ENCODE data around the gene PLEKHH3. TPM values are rescaled to one million over a fixed set of nuclear protein-coding genes. Genes with fewer than 3 reads are reported as not detected.

Gene PLEKHH3
- 8.0 and 8.7 TPM in 2 replicates for polyA plus RNA-seq (2013)

GRCh38 chr17:42676424-42677011, at the start of gene PLEKHH3:
PLEKHH3 (minus strand) TSS chr17:42676994; CDS start chr17:42676563, 431 bp downstream.
- WGBS (ENCODE audit: extremely low coverage, insufficient coverage, insufficient read length): no CpG with 5 or more reads among the region's 51 CpGs

GRCh38 chr17:42725143-42725542, 48.3 kb upstream of the PLEKHH3 start:
- Histone ChIP-seq H3K27me3 (ENCODE audit: insufficient read depth, low read length) (no peaks in the 10 kb centered on the region), H2BK120ac (ENCODE audit: insufficient read depth, low read length, poor library complexity) (no peak overlapping the region), H4K91ac (ENCODE audit: low read depth, low read length) (no peak overlapping the region), H3K79me1 (ENCODE audit: low read length) (no peaks in the 10 kb centered on the region), H3K4me2 (ENCODE audit: low read length) (no peak overlapping the region), H3K4me1 (ENCODE audit: control insufficient read depth in 1 of 2, insufficient read depth in 2 of 2, low read length in 2 of 2) (no peaks in the 10 kb centered on the region), H2BK5ac (ENCODE audit: low read depth, low read length, poor library complexity) (no peak overlapping the region), H3K23ac (ENCODE audit: low read length) (no peak overlapping the region), H3K27ac (ENCODE audit: low read depth, low read length) (no peak overlapping the region), H2BK12ac (ENCODE audit: low read length) (no peak overlapping the region), H3K79me2 (ENCODE audit: control insufficient read depth, insufficient read depth, low read length, poor library complexity) (no peaks in the 10 kb centered on the region), H3K18ac (ENCODE audit: low read length) (no peak overlapping the region), H2AK5ac (ENCODE audit: low read length) (no peak overlapping the region), H2AFZ (ENCODE audit: insufficient read depth, low read length, poor library complexity) (no peak overlapping the region), H4K12ac (ENCODE audit: low read depth, low read length) (no peak overlapping the region), H4K8ac (ENCODE audit: low read depth, low read length) (no peak overlapping the region), H3K36me3 (ENCODE audit: control insufficient read depth in 1 of 2, insufficient read depth in 2 of 2, low read length in 2 of 2) (peaks cover 12 to 16% of the 10 kb centered on the region in 2 experiments), H3K9me3 (ENCODE audit: insufficient read depth, low read depth, low read length) (no peaks in the 10 kb centered on the region), H3K4ac (ENCODE audit: low read depth, low read length) (no peak overlapping the region), H3K14ac (ENCODE audit: low read length) (no peak overlapping the region), H3K9ac (ENCODE audit: low read length) (no peak overlapping the region), H3K4me3 (ENCODE audit: low read depth, low read length) (no peak overlapping the region)
- no CpG with 5 or more reads among the region's 6 CpGs for WGBS (ENCODE audit: extremely low coverage, insufficient coverage, insufficient read length)
- DNase-seq: no peak

More at GRCh38 chr17:42676424-42677011, at the start of gene PLEKHH3:
- Histone ChIP-seq H2BK12ac (ENCODE audit: low read length) (peak within 1 kb of the TSS; percentile 69), H2AFZ (ENCODE audit: insufficient read depth, low read length, poor library complexity) (peak within 1 kb of the TSS; percentile 67), H3K4me2 (ENCODE audit: low read length) (peak within 1 kb of the TSS; percentile 93), H3K79me1 (ENCODE audit: low read length) (peaks cover 32% of the 10 kb centered on the region), H3K27ac (ENCODE audit: low read depth, low read length) (peak within 1 kb of the TSS; percentile 96), H4K12ac (ENCODE audit: low read depth, low read length) (peak within 1 kb of the TSS; percentile 68), H3K27me3 (ENCODE audit: insufficient read depth, low read length) (peaks cover 8% of the 10 kb centered on the region), H3K18ac (ENCODE audit: low read length) (peak within 1 kb of the TSS; percentile 62), H3K9me3 (ENCODE audit: insufficient read depth, low read depth, low read length) (peaks cover 3% of the 10 kb centered on the region), H3K4me3 (ENCODE audit: low read depth, low read length) (peak within 1 kb of the TSS; percentile 85), H3K9ac (ENCODE audit: low read length) (peak within 1 kb of the TSS; percentile 60), H3K4me1 (ENCODE audit: control insufficient read depth in 1 of 2, insufficient read depth in 2 of 2, low read length in 2 of 2) (peaks cover 36 to 44% of the 10 kb centered on the region in 2 experiments), H2AK5ac (ENCODE audit: low read length) (peak within 1 kb of the TSS; percentile 70), H4K8ac (ENCODE audit: low read depth, low read length) (peak within 1 kb of the TSS; percentile 69), H3K4ac (ENCODE audit: low read depth, low read length) (peak within 1 kb of the TSS; percentile 5), H4K91ac (ENCODE audit: low read depth, low read length) (peak within 1 kb of the TSS; percentile 88), H3K36me3 (ENCODE audit: control insufficient read depth in 1 of 2, insufficient read depth in 2 of 2, low read length in 2 of 2) (peaks cover 10 to 12% of the 10 kb centered on the region in 2 experiments), H2BK5ac (ENCODE audit: low read depth, low read length, poor library complexity) (peak within 1 kb of the TSS; percentile 98), H3K14ac (ENCODE audit: low read length) (peak within 1 kb of the TSS; percentile 41), H3K23ac (ENCODE audit: low read length) (no peak within 1 kb of the TSS), H3K79me2 (ENCODE audit: control insufficient read depth, insufficient read depth, low read length, poor library complexity) (peaks cover 9% of the 10 kb centered on the region), H2BK120ac (ENCODE audit: insufficient read depth, low read length, poor library complexity) (peak within 1 kb of the TSS; percentile 48)
- no peak for DNase-seq

GRCh38 chr17:42723636-42724035, 46.8 kb upstream of the PLEKHH3 start:
- Histone ChIP-seq H3K9ac (ENCODE audit: low read length) (no peak overlapping the region), H3K23ac (ENCODE audit: low read length) (no peak overlapping the region), H4K91ac (ENCODE audit: low read depth, low read length) (no peak overlapping the region), H3K4me2 (ENCODE audit: low read length) (no peak overlapping the region), H4K12ac (ENCODE audit: low read depth, low read length) (no peak overlapping the region), H3K4ac (ENCODE audit: low read depth, low read length) (no peak overlapping the region), H2BK120ac (ENCODE audit: insufficient read depth, low read length, poor library complexity) (no peak overlapping the region), H3K18ac (ENCODE audit: low read length) (no peak overlapping the region), H2AFZ (ENCODE audit: insufficient read depth, low read length, poor library complexity) (no peak overlapping the region), H2AK5ac (ENCODE audit: low read length) (no peak overlapping the region), H3K14ac (ENCODE audit: low read length) (no peak overlapping the region), H4K8ac (ENCODE audit: low read depth, low read length) (no peak overlapping the region), H3K9me3 (ENCODE audit: insufficient read depth, low read depth, low read length) (no peaks in the 10 kb centered on the region), H3K79me2 (ENCODE audit: control insufficient read depth, insufficient read depth, low read length, poor library complexity) (no peaks in the 10 kb centered on the region), H2BK5ac (ENCODE audit: low read depth, low read length, poor library complexity) (no peak overlapping the region), H3K4me3 (ENCODE audit: low read depth, low read length) (no peak overlapping the region), H3K27ac (ENCODE audit: low read depth, low read length) (no peak overlapping the region), H3K36me3 (ENCODE audit: control insufficient read depth in 1 of 2, insufficient read depth in 2 of 2, low read length in 2 of 2) (peaks cover 12 to 18% of the 10 kb centered on the region in 2 experiments), H3K79me1 (ENCODE audit: low read length) (no peaks in the 10 kb centered on the region), H2BK12ac (ENCODE audit: low read length) (no peak overlapping the region), H3K27me3 (ENCODE audit: insufficient read depth, low read length) (no peaks in the 10 kb centered on the region), H3K4me1 (ENCODE audit: control insufficient read depth in 1 of 2, insufficient read depth in 2 of 2, low read length in 2 of 2) (no peaks in the 10 kb centered on the region)
- DNase-seq: no peak
- WGBS (ENCODE audit: extremely low coverage, insufficient coverage, insufficient read length): no CpG with 5 or more reads among the region's 3 CpGs

GRCh38 chr17:42720996-42721583, 44.3 kb upstream of the PLEKHH3 start:
- WGBS (ENCODE audit: extremely low coverage, insufficient coverage, insufficient read length): no CpG with 5 or more reads among the region's 2 CpGs
- DNase-seq: peak; percentile 52 to 89
- Histone ChIP-seq H2AK5ac (ENCODE audit: low read length) (no peak overlapping the region), H2AFZ (ENCODE audit: insufficient read depth, low read length, poor library complexity) (no peak overlapping the region), H4K8ac (ENCODE audit: low read depth, low read length) (no peak overlapping the region), H2BK12ac (ENCODE audit: low read length) (no peak overlapping the region), H3K23ac (ENCODE audit: low read length) (no peak overlapping the region), H3K79me1 (ENCODE audit: low read length) (no peaks in the 10 kb centered on the region), H2BK5ac (ENCODE audit: low read depth, low read length, poor library complexity) (no peak overlapping the region), H3K9me3 (ENCODE audit: insufficient read depth, low read depth, low read length) (no peaks in the 10 kb centered on the region), H3K9ac (ENCODE audit: low read length) (no peak overlapping the region), H4K12ac (ENCODE audit: low read depth, low read length) (no peak overlapping the region), H3K4me1 (ENCODE audit: control insufficient read depth in 1 of 2, insufficient read depth in 2 of 2, low read length in 2 of 2) (no peaks in the 10 kb centered on the region), H3K79me2 (ENCODE audit: control insufficient read depth, insufficient read depth, low read length, poor library complexity) (no peaks in the 10 kb centered on the region), H3K4me3 (ENCODE audit: low read depth, low read length) (no peak overlapping the region), H3K4me2 (ENCODE audit: low read length) (no peak overlapping the region), H3K4ac (ENCODE audit: low read depth, low read length) (no peak overlapping the region), H3K14ac (ENCODE audit: low read length) (no peak overlapping the region), H3K27ac (ENCODE audit: low read depth, low read length) (no peak overlapping the region), H3K36me3 (ENCODE audit: control insufficient read depth in 1 of 2, insufficient read depth in 2 of 2, low read length in 2 of 2) (peaks cover 11 to 24% of the 10 kb centered on the region in 2 experiments), H3K18ac (ENCODE audit: low read length) (no peak overlapping the region), H2BK120ac (ENCODE audit: insufficient read depth, low read length, poor library complexity) (no peak overlapping the region), H3K27me3 (ENCODE audit: insufficient read depth, low read length) (no peaks in the 10 kb centered on the region), H4K91ac (ENCODE audit: low read depth, low read length) (no peak overlapping the region)

All from trophoblast cell (in vitro differentiated cells and primary cell).